ENCODE measurements around the gene MAML2.
"Not testable (repeated sequence)": the region's sequence is repeated elsewhere in the genome, so short reads cannot be mapped to it uniquely, and the experiment has no call there.

Gene MAML2

DNA sequence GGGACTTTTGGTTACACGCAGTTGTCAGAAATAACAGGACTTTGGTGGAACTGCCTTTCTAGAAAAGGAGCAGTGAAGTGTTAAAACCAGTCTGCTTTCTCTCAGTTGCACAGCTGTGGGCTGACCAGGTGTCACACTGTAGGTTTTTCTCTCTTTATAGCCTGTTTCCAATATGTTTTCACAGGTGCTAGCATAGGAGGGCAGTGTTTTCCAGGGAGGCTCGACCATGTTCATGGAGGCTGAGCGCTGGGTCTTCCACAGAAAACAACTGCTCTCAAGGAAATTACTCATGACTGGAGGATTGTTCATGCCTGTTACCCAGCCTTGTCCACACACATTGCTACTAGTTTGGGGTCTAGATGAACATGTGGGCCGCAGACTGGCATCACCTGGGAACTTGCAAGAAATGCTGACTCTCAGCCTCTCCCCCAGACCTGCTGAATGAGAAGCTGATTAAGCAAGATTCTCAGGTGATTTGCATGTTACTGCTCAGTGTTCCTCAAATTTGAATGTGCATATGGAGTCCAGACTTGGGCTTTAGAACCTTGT, 157.7 kb downstream of the MAML2 start:
- DNase-seq (ENCODE audit: low spot score): no peak

- DNase-seq (ENCODE audit: low spot score): not testable (repeated sequence)
Measured at GRCh38 chr11:96180937-96181336, 162.1 kb downstream of the MAML2 start.

GRCh38 chr11:96180341-96180740, 162.7 kb downstream of the MAML2 start:
- no peak for DNase-seq (ENCODE audit: low spot score)

DNA sequence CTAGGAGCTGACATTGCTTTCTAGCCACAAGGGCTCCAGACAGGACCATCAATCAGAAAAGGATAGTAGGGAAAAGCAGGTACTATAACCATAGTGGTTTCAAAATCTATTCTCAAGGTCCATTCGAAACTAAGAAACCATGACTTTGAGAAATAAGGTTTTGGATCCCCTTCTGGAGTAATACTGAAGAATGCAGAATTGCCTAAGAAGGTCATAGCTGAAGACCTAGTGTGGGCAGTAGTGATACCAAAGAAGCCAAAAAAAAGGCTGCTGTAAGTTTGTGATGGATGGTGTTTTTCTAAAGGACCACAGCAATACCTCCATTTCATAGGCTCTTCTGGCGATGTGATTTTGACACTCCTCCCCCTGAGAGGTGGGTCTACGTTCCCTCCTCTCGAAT, 163.1 kb downstream of the MAML2 start:
- no peak for DNase-seq (ENCODE audit: low spot score)

GRCh38 chr11:96178887-96179279, 164.1 kb downstream of the MAML2 start:
- no peak for DNase-seq (ENCODE audit: low spot score)

DNA sequence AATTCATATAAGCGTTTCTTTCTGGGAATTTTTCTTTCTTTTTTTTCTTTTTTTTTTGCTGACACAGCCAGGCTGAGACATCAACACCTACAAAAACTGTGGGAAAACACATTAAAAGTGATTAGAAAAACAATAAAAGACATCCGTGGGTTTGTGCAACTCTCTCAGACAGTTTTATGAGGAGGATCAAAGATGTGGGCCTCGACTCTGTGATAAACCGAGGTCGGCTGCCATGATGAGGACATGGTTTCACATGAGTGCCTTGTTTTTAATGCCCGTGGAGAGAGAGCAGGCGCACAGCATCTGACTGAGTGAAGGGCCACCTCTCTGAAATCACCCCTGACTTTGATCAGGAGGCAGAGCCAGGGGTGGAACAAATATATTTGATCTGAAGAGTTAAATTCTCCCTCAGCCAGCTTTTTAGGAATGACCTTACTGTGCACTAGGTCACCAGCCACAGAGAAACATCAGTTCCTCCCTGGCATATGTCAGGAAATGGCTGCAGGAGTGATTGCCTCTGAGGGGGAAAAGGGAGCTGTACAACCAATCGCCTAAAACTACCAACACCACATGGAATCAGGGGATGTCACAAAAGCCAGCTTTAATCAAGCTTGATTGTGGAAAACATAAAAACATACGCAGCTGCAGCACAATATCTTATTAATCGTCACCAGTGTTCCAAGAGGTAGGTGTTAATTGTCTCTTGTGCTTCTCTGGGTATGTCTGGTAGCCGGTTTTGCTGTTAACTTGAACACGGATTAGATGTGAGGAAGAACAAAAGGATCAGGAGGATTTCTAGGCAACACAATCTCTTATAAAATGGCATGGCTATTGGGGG, 164.7 kb downstream of the MAML2 start:
- no peak for DNase-seq (ENCODE audit: low spot score)

- no peak for DNase-seq (ENCODE audit: low spot score)
Measured at GRCh38 chr11:96177146-96177545, 165.8 kb downstream of the MAML2 start.

DNA sequence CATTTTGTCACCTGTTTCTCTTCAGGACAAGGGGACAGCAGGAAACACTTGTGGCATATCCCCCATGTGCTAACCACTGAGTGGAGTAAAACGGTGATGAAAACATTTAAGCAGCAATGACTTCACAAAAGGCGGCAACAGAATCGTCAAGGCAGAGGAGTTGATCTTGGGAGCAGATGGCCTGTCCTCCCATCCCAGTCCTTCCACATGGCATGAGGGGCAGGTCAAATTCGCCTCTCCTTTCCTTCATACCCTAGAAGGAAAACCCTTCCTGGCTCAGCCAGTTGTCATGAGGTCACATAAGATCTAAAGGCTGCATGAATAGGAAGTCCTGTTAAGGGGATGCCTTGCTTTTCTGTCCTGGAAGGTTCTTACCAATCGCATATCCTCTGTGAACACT, 169.1 kb downstream of the MAML2 start:
- DNase-seq (ENCODE audit: low spot score): no peak

DNA sequence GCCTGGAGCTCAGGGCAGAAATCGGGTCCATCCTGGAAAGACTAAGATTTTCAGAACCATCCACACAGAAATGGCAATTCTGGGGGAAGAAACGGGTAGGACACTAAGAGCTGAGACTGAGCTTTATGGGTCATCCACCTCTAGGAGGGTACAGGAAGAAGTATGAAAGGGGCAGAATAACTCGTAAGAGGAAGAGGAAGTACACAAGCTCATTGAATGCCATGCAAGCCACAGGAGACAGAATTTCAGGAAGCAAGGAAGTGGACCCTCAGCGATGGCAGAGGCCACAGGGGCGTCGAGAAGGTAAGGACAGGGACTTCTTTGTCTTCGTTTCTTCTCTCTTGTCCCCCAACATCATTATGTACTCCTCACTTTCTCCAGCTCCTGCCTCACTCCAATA, 169.6 kb downstream of the MAML2 start:
- DNase-seq (ENCODE audit: low spot score): no peak

GRCh38 chr11:96172604-96173003, 170.4 kb downstream of the MAML2 start:
- no peak for DNase-seq (ENCODE audit: low spot score)

GRCh38 chr11:96169250-96169649, 173.7 kb downstream of the MAML2 start:
- DNase-seq (ENCODE audit: low spot score): no peak

GRCh38 chr11:96168623-96169022, 174.4 kb downstream of the MAML2 start:
- DNase-seq (ENCODE audit: low spot score): no peak

GRCh38 chr11:96167787-96168186, 175.2 kb downstream of the MAML2 start:
- DNase-seq (ENCODE audit: low spot score): no peak

DNA sequence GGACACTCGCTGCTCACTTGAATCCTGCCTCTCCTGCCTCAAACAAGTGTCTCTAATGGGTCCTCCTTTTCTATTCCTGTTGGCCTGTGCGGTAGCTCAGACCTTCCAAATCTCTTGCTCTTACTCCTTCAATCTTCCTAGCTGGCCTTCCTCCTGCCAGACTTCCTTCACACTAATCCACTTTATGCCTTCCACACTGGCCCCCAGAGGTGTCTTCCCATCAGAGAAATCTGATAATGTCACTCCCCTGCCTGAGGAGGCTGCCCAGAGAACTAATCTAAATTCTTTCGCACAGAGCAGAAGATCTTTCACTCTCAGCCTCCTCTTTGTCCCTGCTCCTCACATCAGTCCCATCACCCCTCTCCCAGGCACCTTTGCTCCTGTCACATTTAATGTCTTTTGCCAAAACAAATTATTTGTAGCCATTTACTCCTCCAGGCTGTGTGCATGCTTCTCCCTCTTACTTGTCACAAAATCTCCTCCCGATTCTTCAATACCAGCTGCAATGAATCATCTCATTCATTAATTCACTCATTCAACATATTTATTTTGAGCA, 175.7 kb downstream of the MAML2 start:
- no peak for DNase-seq (ENCODE audit: low spot score)

- no peak for DNase-seq (ENCODE audit: low spot score)
Measured at GRCh38 chr11:96162816-96163499, 180.0 kb downstream of the MAML2 start.

- no peak for DNase-seq (ENCODE audit: low spot score)
Measured at GRCh38 chr11:96161307-96162089, 181.5 kb downstream of the MAML2 start.

DNA sequence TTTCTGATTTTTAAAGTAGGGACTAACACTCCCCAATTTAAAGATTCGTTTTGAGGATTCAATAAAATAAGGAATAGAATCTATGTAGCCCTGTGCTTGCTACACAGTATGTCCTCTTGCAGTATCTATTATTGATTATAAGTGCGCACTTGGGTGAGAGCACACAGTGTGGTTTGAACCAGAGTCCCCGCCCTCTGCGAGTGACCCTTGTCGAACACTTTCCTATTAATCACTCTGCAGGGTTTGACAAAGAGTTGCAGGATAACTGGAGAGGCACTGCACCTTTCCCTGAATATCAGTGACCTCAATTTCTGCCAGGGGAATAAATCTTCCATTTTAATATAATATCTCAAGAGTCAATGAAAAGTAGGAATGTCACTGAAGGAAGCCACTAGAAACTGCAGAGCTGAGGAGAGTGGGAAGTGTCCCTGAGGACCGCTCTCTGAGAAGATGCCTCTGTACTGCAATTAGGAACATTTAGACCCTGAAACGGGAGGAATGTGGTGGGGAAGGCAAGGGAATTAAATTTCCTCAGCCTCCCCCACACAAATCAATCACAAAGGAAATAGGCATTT, 182.2 kb downstream of the MAML2 start:
- no peak for DNase-seq (ENCODE audit: low spot score)

- no peak for DNase-seq (ENCODE audit: low spot score)
Measured at GRCh38 chr11:96159968-96160367, 183.0 kb downstream of the MAML2 start.

GRCh38 chr11:96158126-96158525, 184.9 kb downstream of the MAML2 start:
- DNase-seq (ENCODE audit: low spot score): no peak

GRCh38 chr11:96157517-96157873, 185.5 kb downstream of the MAML2 start:
- DNase-seq (ENCODE audit: low spot score): no peak

- no peak for DNase-seq (ENCODE audit: low spot score)
Measured at GRCh38 chr11:96156379-96156722, 186.6 kb downstream of the MAML2 start.
